Inferior parietal cortex (tissue), 1 donor: ENCODE results near the gene CHST8.
"Not testable (repeated sequence)": the region's sequence is repeated elsewhere in the genome, so short reads cannot be mapped to it uniquely, and the experiment has no call there.

Source experiments
- DNase-seq: peaks from one replicate; pipeline ENCODE4 v3.0.0-alpha.2; 2016; ENCODE audit errors: extremely low spot score

CHST8 gene

GRCh38 chr19:33689868-33690267 is 68.1 kb downstream of the CHST8 start:
- no peak for DNase-seq

GRCh38 chr19:33690378-33691029 is 68.8 kb downstream of the CHST8 start:
- no peak for DNase-seq

- DNase-seq: no peak
Measured at GRCh38 chr19:33691030-33691427, 69.3 kb downstream of the CHST8 start.

GRCh38 chr19:33691736-33692135 is 70.0 kb downstream of the CHST8 start:
- no peak for DNase-seq

- DNase-seq: no peak
Measured at GRCh38 chr19:33693678-33694077, 71.9 kb downstream of the CHST8 start.

GRCh38 chr19:33695547-33695946 is 73.8 kb downstream of the CHST8 start:
- DNase-seq: not testable (repeated sequence)

GRCh38 chr19:33697766-33698165 is 76.0 kb downstream of the CHST8 start:
- no peak for DNase-seq

GRCh38 chr19:33698576-33699435 is 77.1 kb downstream of the CHST8 start:
- no peak for DNase-seq

- no peak for DNase-seq
Measured at GRCh38 chr19:33699754-33700407, 78.1 kb downstream of the CHST8 start.

- DNase-seq: no peak
Measured at GRCh38 chr19:33700408-33701013, 78.8 kb downstream of the CHST8 start.

- no peak for DNase-seq
Measured at GRCh38 chr19:33701565-33701964, 79.8 kb downstream of the CHST8 start.

- no peak for DNase-seq
Measured at GRCh38 chr19:33702606-33703437, 81.1 kb downstream of the CHST8 start.

- DNase-seq: no peak
Measured at GRCh38 chr19:33703438-33703750, 81.6 kb downstream of the CHST8 start.

- DNase-seq: no peak
Measured at GRCh38 chr19:33703821-33704220, 82.1 kb downstream of the CHST8 start.

- DNase-seq: no peak
Measured at GRCh38 chr19:33704271-33704670, 82.5 kb downstream of the CHST8 start.

GRCh38 chr19:33705090-33705847 is 83.5 kb downstream of the CHST8 start:
- no peak for DNase-seq

GRCh38 chr19:33705860-33706259 is 84.1 kb downstream of the CHST8 start:
- DNase-seq: no peak

- DNase-seq: no peak
Measured at GRCh38 chr19:33706631-33707030, 84.9 kb downstream of the CHST8 start.

- no peak for DNase-seq
Measured at GRCh38 chr19:33712268-33712667, 90.5 kb downstream of the CHST8 start.

- DNase-seq: no peak
Measured at GRCh38 chr19:33713194-33713593, 91.4 kb downstream of the CHST8 start.

GRCh38 chr19:33714149-33714548 is 92.4 kb downstream of the CHST8 start:
- no peak for DNase-seq
